ENCODE measurements around the gene MAIP1. TPM values are rescaled to one million over a fixed set of nuclear protein-coding genes. Genes with fewer than 3 reads are reported as not detected.

Gene MAIP1
- total RNA-seq: 10 to 100 TPM; 18.1 to 38.5 (median 22.8) TPM
- polyA plus RNA-seq: 10 to 100 TPM in 1 of 2 donors, 1 to 10 TPM in 1; 9.4 to 32.5 TPM
- long read RNA-seq, donor 1, transcript MAIP1-202 (5 exons, 1,386 nt): major isoform, 14 of 20 reads
- long read RNA-seq, donor 1, partial matches to known transcripts: 0 of 20 reads
- long read RNA-seq, donor 1, other reads (novel, unspliced or antisense): 6 of 20 reads
- long read RNA-seq, donor 2, transcript MAIP1-202 (5 exons, 1,386 nt): major isoform, 30 of 41 reads
- long read RNA-seq, donor 2, partial matches to known transcripts: 1 of 41 reads
- long read RNA-seq, donor 2, other reads (novel, unspliced or antisense): 10 of 41 reads
- long read RNA-seq, donor 3, transcript MAIP1-202 (5 exons, 1,386 nt): major isoform, 6 of 9 reads
- long read RNA-seq, donor 3, partial matches to known transcripts: 1 of 9 reads
- long read RNA-seq, donor 3, other reads (novel, unspliced or antisense): 2 of 9 reads

- TF ChIP-seq CTCF (IDR thresholded peaks at IDR 0.05) (peak in 7 of 12 donors; percentile 18 to 54 (median 30)), POLR2A (IDR thresholded peaks at IDR 0.05) (peak in 1 of 2 donors; percentile 49)
- Histone ChIP-seq H3K9me3 (no peaks in the 10 kb centered on the region), H3K4me1 (peaks cover 4 to 49% (median 25%) of the 10 kb centered on the region in 12 donors), H3K27me3 (no peaks in the 10 kb centered on the region), H3K4me3 (peak within 1 kb of the TSS; percentile 63 to 99 (median 88)), H3K27ac (peak within 1 kb of the TSS; percentile 90 to 98 (median 92)), H3K36me3 (peaks cover 0 to 30% (median 18%) of the 10 kb centered on the region in 9 donors)
- WGBS, 4 donors: 0% methylated on average over 25 to 64 of the region's 64 CpGs
- intact Hi-C loops (cut with DNase I): loop anchor here in 2 of 10 donors (2.0 to 10.0 kb wide), 2 partner anchors 45 to 899 kb away; partner anchors contain the start of gene C2orf69 (in 1 of the 2)
- DNase-seq: peak; percentile 83 to 90 (median 86)
- peak; percentile 93 to 97 (median 96) for ATAC-seq
Measured at GRCh38 chr2:199955339-199956061, at the start of gene MAIP1, which contains the start of gene TYW5. MAIP1 (plus strand) TSS chr2:199955582; CDS start chr2:199955799, 217 bp downstream. TYW5 (minus strand) TSS chr2:199955491; CDS start chr2:199955470, 21 bp downstream.

GRCh38 chr2:199907008-199907714, 48.2 kb upstream of the MAIP1 start:
- ATAC-seq (no peak), DNase-seq (no peak)
- WGBS, 4 donors: 72 to 78% (median 74%) methylated on average over 2 of the region's 2 CpGs
- no peaks in the 10 kb centered on the region for H3K9me3 ChIP-seq
- TF ChIP-seq CTCF (IDR thresholded peaks at IDR 0.05): no peak
- no peak for TF ChIP-seq POLR2A (IDR thresholded peaks at IDR 0.05)
- H3K4me1 ChIP-seq: peaks cover 0 to 11% (median 8%) of the 10 kb centered on the region in 12 donors
- H3K4me3 ChIP-seq: no peak overlapping the region
- H3K27ac ChIP-seq: no peak overlapping the region
- intact Hi-C loops (cut with DNase I): no loop called here
- no peaks in the 10 kb centered on the region for H3K36me3 ChIP-seq
- H3K27me3 ChIP-seq: no peaks in the 10 kb centered on the region

- Histone ChIP-seq H3K9me3 (no peaks in the 10 kb centered on the region), H3K4me1 (peaks cover 0 to 29% (median 22%) of the 10 kb centered on the region in 12 donors), H3K4me3 (peak overlapping the region in 11 of 12 donors; percentile 59 to 99 (median 89)), H3K27ac (peak overlapping the region in 5 of 12 donors; percentile 95 to 99 (median 97)), H3K27me3 (no peaks in the 10 kb centered on the region), H3K36me3 (no peaks in the 10 kb centered on the region)
- DNase-seq (no peak), ATAC-seq (no peak)
- TF ChIP-seq CTCF (IDR thresholded peaks at IDR 0.05): no peak
- TF ChIP-seq POLR2A (IDR thresholded peaks at IDR 0.05): no peak
- WGBS, 4 donors: 37 to 48% (median 47%) methylated on average over 18 of the region's 18 CpGs
- intact Hi-C loops (cut with DNase I): loop anchor here in 2 of 10 donors (2.0 to 5.0 kb wide), 2 partner anchors 44 to 902 kb away; partner anchors contain the start of genes BZW1 (in 1 of the 2), MAIP1 (in 1 of the 2) and TYW5 (in 1 of the 2)
Measured at GRCh38 chr2:199910338-199911051, 44.9 kb upstream of the MAIP1 start.
